IMR-90 (cell line): ENCODE results near the gene ZDHHC24. TPM values are rescaled to one million over a fixed set of nuclear protein-coding genes. Genes with fewer than 3 reads are reported as not detected.

ENCODE experiments used
- ATAC-seq: fragments of 200-7000 bp; cut with Tn5 transposase; 2 replicates; pipeline ENCODE4 v1.9.1; 2020; ENCODE audit warnings: low read depth, mild to moderate bottlenecking, moderate library complexity
- BruUV-seq: library from RNA; stranded (reverse); fragments of 400-500 nt; replicated peaks from 2 replicates; lab custom pipeline; 2021; lab: Mats Ljungman, UMichigan
- CTCF ChIA-PET: fragments of 300-600 bp; formaldehyde crosslinking; extraction: SDS; loops from one replicate; lab custom pipeline; 2021; ENCODE audit warnings: antibody characterized with exemption; lab: Yijun Ruan, JAX
- POLR2A ChIA-PET: fragments of 300-600 bp; sonication (Branson Sonifier 250); formaldehyde crosslinking; loops from one replicate; lab custom pipeline; 2022; ENCODE audit warnings: antibody characterized with exemption; ENCODE audit not compliant: unreplicated experiment; lab: Charles Lee
- DNase-seq: peaks from one replicate; pipeline ENCODE4 v3.0.0; 2013
- H2AFZ ChIP-seq: replicated peaks from 2 replicates; pipeline ENCODE3; 2013; ENCODE audit warnings: low read length, mild to moderate bottlenecking; ENCODE audit not compliant: poor library complexity
- H2AK5ac ChIP-seq: 2 replicates; pipeline ENCODE4 v1.6.1; 2013; ENCODE audit warnings: low read depth, low read length, inconsistent platforms
- H2AK9ac ChIP-seq: replicated peaks from 2 replicates; pipeline ENCODE3; 2013; ENCODE audit warnings: mild to moderate bottlenecking, low read depth, low read length, moderate library complexity; ENCODE audit not compliant: poor library complexity
- H2BK120ac ChIP-seq: 2 replicates; pipeline ENCODE4 v1.6.1; 2013; ENCODE audit warnings: low read depth, low read length, inconsistent platforms
- H2BK15ac ChIP-seq: 3 replicates; pipeline ENCODE4 v1.6.1; 2013; ENCODE audit warnings: low read depth, low read length, inconsistent platforms
- H2BK20ac ChIP-seq: 2 replicates; pipeline ENCODE4 v1.6.1; 2013; ENCODE audit warnings: low read depth, mild to moderate bottlenecking, inconsistent platforms, low read length, moderate library complexity
- H2BK5ac ChIP-seq: 2 replicates; pipeline ENCODE4 v1.6.1; 2013; ENCODE audit warnings: mild to moderate bottlenecking, low read depth, low read length, inconsistent platforms; ENCODE audit not compliant: poor library complexity, severe bottlenecking
- H3K14ac ChIP-seq: replicated peaks from 2 replicates; pipeline ENCODE4 v1.6.1; 2013; ENCODE audit warnings: low read depth, low read length, inconsistent platforms
- H3K18ac ChIP-seq: 2 replicates; pipeline ENCODE4 v1.6.1; 2013; ENCODE audit warnings: low read depth, low read length, control low read depth
- H3K23ac ChIP-seq: 2 replicates; pipeline ENCODE4 v1.6.1; 2013; ENCODE audit warnings: low read depth, low read length, inconsistent platforms
- H3K27ac ChIP-seq: 2 replicates; pipeline ENCODE4 v1.5.1; 2013; ENCODE audit warnings: mild to moderate bottlenecking, control low read depth, low read length; ENCODE audit not compliant: insufficient read depth
- H3K27me3 ChIP-seq: 2 replicates; pipeline ENCODE4 v1.6.1; 2013; ENCODE audit warnings: low read length; ENCODE audit not compliant: control insufficient read depth, insufficient read depth
- H3K36me3 ChIP-seq: 2 replicates; pipeline ENCODE4 v1.6.1; 2013; ENCODE audit warnings: low read length, mixed read lengths; ENCODE audit not compliant: control insufficient read depth, insufficient read depth
- H3K4ac ChIP-seq: 2 replicates; pipeline ENCODE4 v1.6.1; 2013; ENCODE audit warnings: low read depth, low read length, inconsistent platforms
- H3K4me1 ChIP-seq: 2 replicates; pipeline ENCODE4 v1.6.1; 2013; ENCODE audit warnings: low read length, mixed read lengths; ENCODE audit not compliant: control insufficient read depth, insufficient read depth
- H3K4me2 ChIP-seq: 2 replicates; pipeline ENCODE4 v1.6.1; 2013; ENCODE audit warnings: low read depth, mild to moderate bottlenecking, control low read depth, low read length, moderate library complexity
- H3K4me3 ChIP-seq: 2 replicates; pipeline ENCODE4 v1.5.1; 2013; ENCODE audit warnings: low read depth, mild to moderate bottlenecking, control low read depth, low read length, moderate library complexity; ENCODE audit not compliant: insufficient read depth
- H3K56ac ChIP-seq: 2 replicates; pipeline ENCODE4 v1.6.1; 2013; ENCODE audit warnings: low read length, inconsistent platforms; ENCODE audit not compliant: insufficient read depth; ENCODE audit errors: extremely low read depth
- H3K79me1 ChIP-seq, 2 experiments: 2 replicates each; pipeline ENCODE4 v1.6.1; 2013; ENCODE audit warnings: low read length in 2 of 2, inconsistent platforms in 1 of 2, low read depth in 1 of 2
- H3K9ac ChIP-seq: 2 replicates; pipeline ENCODE4 v1.6.1; 2013; ENCODE audit warnings: low read depth, low read length, control low read depth
- H3K9me1 ChIP-seq: 2 replicates; pipeline ENCODE4 v1.6.1; 2013; ENCODE audit warnings: low read length, inconsistent platforms; ENCODE audit not compliant: insufficient read depth
- H3K9me3 ChIP-seq: 2 replicates; pipeline ENCODE4 v1.6.1; 2013; ENCODE audit warnings: low read length; ENCODE audit not compliant: control insufficient read depth, insufficient read depth
- H4K20me1 ChIP-seq: 2 replicates; pipeline ENCODE4 v1.6.1; 2013; ENCODE audit warnings: low read length, inconsistent platforms; ENCODE audit not compliant: insufficient read depth
- H4K5ac ChIP-seq: 2 replicates; pipeline ENCODE4 v1.6.1; 2013; ENCODE audit warnings: mild to moderate bottlenecking, low read depth, low read length, control low read depth
- H4K8ac ChIP-seq, 2 experiments: 2 replicates each; pipeline ENCODE4 v1.6.1; 2013; ENCODE audit warnings: low read depth in 2 of 2, low read length in 2 of 2, control low read depth in 1 of 2, inconsistent platforms in 1 of 2
- H4K91ac ChIP-seq: 2 replicates; pipeline ENCODE4 v1.6.1; 2013; ENCODE audit warnings: low read depth, low read length, inconsistent platforms; ENCODE audit not compliant: insufficient read depth
- CHD1 ChIP-seq: IDR thresholded peaks from 2 replicates; pipeline ENCODE4 v1.6.1; 2012; ENCODE audit warnings: low read depth, low read length, improper control_type of control experiment
- MAZ ChIP-seq: IDR thresholded peaks from 2 replicates; pipeline ENCODE4 v1.6.1; 2012; ENCODE audit warnings: low read depth, mild to moderate bottlenecking, low read length, improper control_type of control experiment, moderate library complexity, borderline replicate concordance
- NFE2L2 ChIP-seq: fragments of 150-350 bp; IDR thresholded peaks from 2 replicates; pipeline ENCODE4 v1.6.1; 2016; ENCODE audit warnings: low read depth, mild to moderate bottlenecking, low read length
- RCOR1 ChIP-seq: IDR thresholded peaks from 2 replicates; pipeline ENCODE4 v1.6.1; 2012; ENCODE audit warnings: mild to moderate bottlenecking, low read length, improper control_type of control experiment; ENCODE audit not compliant: insufficient replicate concordance
- SMC3 ChIP-seq: fragments of 150-350 bp; IDR thresholded peaks from 2 replicates; pipeline ENCODE4 v1.6.1; 2016; ENCODE audit warnings: low read depth, mild to moderate bottlenecking, antibody characterized with exemption, low read length, moderate library complexity
- WGBS, 2 experiments: methylation state at CpG; one replicate each; pipeline versions ENCODE4 v1.1.5 to v1.1.7; 2013; ENCODE audit warnings: missing lambda C conversion rate in 2 of 2; ENCODE audit not compliant: insufficient read length in 1 of 2; ENCODE audit errors: extremely low coverage in 2 of 2; 5-methylcytosine and 5-hydroxymethylcytosine counted together
- dilution Hi-C: fragments of 300-500 bp; cut with HindIII; formaldehyde crosslinking; loops from one replicate; pipeline ENCODE4 v1.14.3; 2018; ENCODE audit warnings: low sequenced_read_pairs; ENCODE audit not compliant: unreplicated experiment
- in situ Hi-C: fragments of 300-500 bp; cut with MboI; formaldehyde crosslinking; loops from 3 replicates; pipeline ENCODE4 v1.14.3; 2019; ENCODE audit warnings: low sequenced_read_pairs, inconsistent platforms, mixed read lengths
- intact Hi-C: fragments of 100-400 bp; cut with micrococcal nuclease; formaldehyde crosslinking; loops from 2 replicates; pipeline ENCODE4 v1.10.0; 2022
- polyA plus RNA-seq, 3 experiments: library from polyadenylated mRNA; depleted of rRNA; stranded (reverse); fragments of >200 nt; gene quantifications; 2 replicates each; pipeline ENCODE4 v1.2.3, GENCODE V29; 2012; ENCODE audit warnings: low replicate concordance in 1 of 3
- total RNA-seq: library from RNA; depleted of rRNA; stranded (reverse); fragments of >200 nt; gene quantifications from 2 replicates; pipeline ENCODE4 v1.2.3, GENCODE V29; 2012
- TF ChIP-seq, protein P1 (sequence below): fragments of 150-350 bp; IDR thresholded peaks from 2 replicates; pipeline ENCODE4 v1.6.1; 2017; ENCODE audit warnings: mild to moderate bottlenecking, antibody characterized with exemption, low read length, low read depth

Gene ZDHHC24
- total and polyA plus RNA-seq, 2 of the 4 experiments (the other 2 are of a cell fraction) = 3.2 to 10.9 TPM

DNA sequence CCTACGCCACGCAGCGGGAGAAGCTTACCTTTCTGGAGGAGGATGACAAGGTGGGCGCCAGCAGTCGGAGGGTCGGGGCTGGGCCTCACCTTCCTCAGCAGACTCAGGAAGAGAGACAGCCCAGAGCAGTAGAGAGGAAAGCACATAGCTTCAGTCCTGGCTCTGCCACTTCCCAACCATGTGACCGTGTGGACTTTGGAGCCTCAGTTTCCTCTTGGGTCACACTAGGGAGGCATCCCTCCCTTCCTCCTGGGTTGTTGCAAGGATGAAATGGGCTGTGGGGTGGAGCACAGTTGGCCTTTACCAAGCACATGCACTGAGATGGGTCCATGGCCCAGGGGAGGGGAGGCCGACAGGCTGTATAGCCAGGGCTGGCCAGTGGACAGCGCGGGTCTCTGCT lies 52.7 kb downstream of the ZDHHC24 start:
- H4K8ac ChIP-seq = no peak overlapping the region
- no peak overlapping the region for H2BK20ac ChIP-seq
- intact Hi-C loops = no loop called here
- H3K23ac ChIP-seq = no peak overlapping the region
- H3K9me1 ChIP-seq = no peaks in the 10 kb centered on the region
- BruUV-seq = no TSS peak
- no peak overlapping the region for H3K56ac ChIP-seq
- H3K4ac ChIP-seq = no peak overlapping the region
- H4K91ac ChIP-seq = no peak overlapping the region
- no peak overlapping the region for H2BK15ac ChIP-seq
- H3K4me2 ChIP-seq = no peak overlapping the region
- H3K4me3 ChIP-seq = no peak overlapping the region
- H2AK5ac ChIP-seq = no peak overlapping the region
- TF ChIP-seq, protein P1, sequence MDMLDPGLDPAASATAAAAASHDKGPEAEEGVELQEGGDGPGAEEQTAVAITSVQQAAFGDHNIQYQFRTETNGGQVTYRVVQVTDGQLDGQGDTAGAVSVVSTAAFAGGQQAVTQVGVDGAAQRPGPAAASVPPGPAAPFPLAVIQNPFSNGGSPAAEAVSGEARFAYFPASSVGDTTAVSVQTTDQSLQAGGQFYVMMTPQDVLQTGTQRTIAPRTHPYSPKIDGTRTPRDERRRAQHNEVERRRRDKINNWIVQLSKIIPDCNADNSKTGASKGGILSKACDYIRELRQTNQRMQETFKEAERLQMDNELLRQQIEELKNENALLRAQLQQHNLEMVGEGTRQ = no peak
- TF ChIP-seq RCOR1 (no peak), NFE2L2 (no peak), SMC3 (no peak), MAZ (no peak), CHD1 (no peak)
- in situ Hi-C loops = no loop called here
- no peak overlapping the region for H3K27ac ChIP-seq
- no peak overlapping the region for H2BK120ac ChIP-seq
- dilution Hi-C loops = no loop called here
- no peaks in the 10 kb centered on the region for H3K79me1 ChIP-seq
- H2AFZ ChIP-seq = no peak overlapping the region
- H4K20me1 ChIP-seq = peaks cover 3% of the 10 kb centered on the region; the same call in 1 of the 2 replicates
- DNase-seq (no peak), ATAC-seq (no peak)
- WGBS, 2 experiments = 100% methylated on average over 3 of the region's 10 CpGs; no CpG with 5 or more reads in 1 of the 2 experiments
- H3K27me3 ChIP-seq = no peaks in the 10 kb centered on the region
- H3K9ac ChIP-seq = no peak overlapping the region
- H3K14ac ChIP-seq = no peak overlapping the region
- ChIA-PET POLR2A (interaction anchor here (0.7 kb wide), 1 partner anchor 161 kb away, joined by 4 read pairs; no protein-coding TSS in a partner anchor), CTCF (no interaction called here)
- H3K36me3 ChIP-seq = peaks cover 51% of the 10 kb centered on the region
- no peak overlapping the region for H2BK5ac ChIP-seq
- no peaks in the 10 kb centered on the region for H3K9me3 ChIP-seq
- H3K18ac ChIP-seq = no peak overlapping the region
- no peak overlapping the region for H4K5ac ChIP-seq
- H2AK9ac ChIP-seq = no peak overlapping the region
- H3K4me1 ChIP-seq = peaks cover 2% of the 10 kb centered on the region; the same call in 1 of the 2 replicates
